Astrocyte of the cerebellum (primary cell): Measurements from ENCODE around the gene S100A4.

Experiments used
- DNase-seq: peaks from one replicate; pipeline ENCODE4 v3.0.0-alpha.2; 2011; ENCODE audit warnings: low read depth
- H3K4me3 ChIP-seq: 2 replicates; pipeline ENCODE4 v1.5.1; 2011; ENCODE audit warnings: mild to moderate bottlenecking, low read depth, low read length, moderate library complexity
- in situ Hi-C: cut with HindIII; loops from 2 replicates; pipeline ENCODE4 v1.10.0; 2017; ENCODE audit warnings: low sequenced_read_pairs
- TF ChIP-seq, protein P1 (sequence below): IDR thresholded peaks from 2 replicates; pipeline ENCODE4 v1.5.1; 2012; ENCODE audit warnings: low read length, low read depth, moderate library complexity, mild to moderate bottlenecking; ENCODE audit errors: missing control alignments

Gene S100A4

DNA sequence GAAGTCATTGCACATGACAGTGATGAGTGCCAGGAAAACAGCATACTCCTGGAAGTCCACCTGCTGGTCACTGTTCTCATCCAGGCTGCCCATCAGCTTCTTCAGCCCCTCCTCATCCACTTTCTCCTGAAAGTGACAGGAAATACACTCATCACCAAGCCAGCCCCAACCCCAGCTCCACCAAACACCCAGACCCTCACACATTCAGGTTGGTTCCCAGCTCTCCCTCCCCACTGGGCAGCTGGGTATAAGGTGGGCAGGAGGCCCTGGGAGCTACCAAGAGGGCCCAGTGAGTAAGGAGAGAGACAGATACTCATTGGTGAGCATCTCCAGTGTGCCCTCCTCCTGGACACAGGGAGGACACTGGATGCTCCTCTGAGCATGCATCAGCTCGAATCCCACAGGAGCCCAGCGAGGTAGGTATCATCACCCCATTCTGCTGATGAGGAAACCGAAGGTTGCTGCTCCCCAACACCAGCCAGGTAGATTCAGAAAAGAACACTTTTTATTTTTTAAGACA, 15.9 kb upstream of the S100A4 start:
- in situ Hi-C loops, result no loop called here
- no peak overlapping the region for H3K4me3 ChIP-seq
- no peak for DNase-seq

DNA sequence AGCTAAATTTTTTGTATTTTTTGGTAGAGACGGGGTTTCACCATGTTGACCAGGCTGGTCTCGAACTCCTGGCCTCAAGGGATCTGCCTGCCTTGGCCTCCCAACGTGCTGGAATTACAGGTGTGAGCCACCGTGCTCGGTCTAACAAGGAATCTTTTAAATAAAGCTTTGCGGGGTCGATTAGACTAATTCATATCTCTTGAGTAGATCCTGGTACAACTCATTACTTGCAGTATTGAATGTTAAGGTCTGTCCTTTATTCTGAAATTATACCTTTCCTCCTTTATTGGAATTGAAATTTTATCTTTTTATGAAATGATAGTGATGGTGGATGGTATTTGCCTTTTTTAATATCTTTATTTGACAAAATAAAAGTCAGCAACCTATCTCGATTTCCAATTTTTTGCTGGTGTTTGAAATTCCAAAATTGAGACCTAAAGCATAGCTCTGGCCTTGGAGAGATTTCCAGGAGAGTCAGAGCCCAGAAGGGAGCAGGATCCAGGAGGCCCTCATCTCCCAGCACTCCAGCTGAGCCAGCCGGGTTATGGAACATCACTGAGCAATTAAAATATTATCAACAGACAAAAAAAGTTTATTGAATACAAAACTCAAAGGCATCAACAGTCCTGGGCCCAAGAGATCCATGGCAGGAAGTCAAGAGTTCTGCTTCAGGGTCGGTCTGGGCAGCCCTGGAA, 15.3 kb upstream of the S100A4 start:
- H3K4me3 ChIP-seq, result no peak overlapping the region
- in situ Hi-C loops, result no loop called here
- no peak for DNase-seq
- TF ChIP-seq, protein P1, sequence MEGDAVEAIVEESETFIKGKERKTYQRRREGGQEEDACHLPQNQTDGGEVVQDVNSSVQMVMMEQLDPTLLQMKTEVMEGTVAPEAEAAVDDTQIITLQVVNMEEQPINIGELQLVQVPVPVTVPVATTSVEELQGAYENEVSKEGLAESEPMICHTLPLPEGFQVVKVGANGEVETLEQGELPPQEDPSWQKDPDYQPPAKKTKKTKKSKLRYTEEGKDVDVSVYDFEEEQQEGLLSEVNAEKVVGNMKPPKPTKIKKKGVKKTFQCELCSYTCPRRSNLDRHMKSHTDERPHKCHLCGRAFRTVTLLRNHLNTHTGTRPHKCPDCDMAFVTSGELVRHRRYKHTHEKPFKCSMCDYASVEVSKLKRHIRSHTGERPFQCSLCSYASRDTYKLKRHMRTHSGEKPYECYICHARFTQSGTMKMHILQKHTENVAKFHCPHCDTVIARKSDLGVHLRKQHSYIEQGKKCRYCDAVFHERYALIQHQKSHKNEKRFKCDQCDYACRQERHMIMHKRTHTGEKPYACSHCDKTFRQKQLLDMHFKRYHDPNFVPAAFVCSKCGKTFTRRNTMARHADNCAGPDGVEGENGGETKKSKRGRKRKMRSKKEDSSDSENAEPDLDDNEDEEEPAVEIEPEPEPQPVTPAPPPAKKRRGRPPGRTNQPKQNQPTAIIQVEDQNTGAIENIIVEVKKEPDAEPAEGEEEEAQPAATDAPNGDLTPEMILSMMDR, result no peak

More for the DNA sequence above, 15.9 kb upstream of the S100A4 start:
- TF ChIP-seq, protein P1, result no peak

DNA sequence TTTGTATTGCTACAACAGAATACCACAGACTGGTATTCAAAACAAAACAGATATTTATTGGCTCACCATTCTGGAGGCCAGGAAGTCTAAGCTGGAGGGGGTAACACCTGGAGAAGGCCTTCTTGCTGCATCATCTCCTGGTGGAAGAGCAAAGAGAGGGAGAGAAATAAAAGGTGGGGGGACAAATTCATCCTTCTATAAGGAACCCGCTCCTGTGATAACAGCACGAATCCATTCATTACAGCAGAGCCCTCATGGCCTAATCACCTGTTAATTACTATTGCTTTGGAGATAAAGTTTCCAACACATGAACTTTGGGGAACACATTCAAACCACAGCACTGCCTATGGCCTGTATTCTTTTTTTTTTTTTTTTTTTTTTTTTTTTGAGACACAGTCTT, 14.6 kb upstream of the S100A4 start:
- in situ Hi-C loops, result no loop called here
- TF ChIP-seq, protein P1, result no peak
- no peak for DNase-seq
- H3K4me3 ChIP-seq, result no peak overlapping the region

DNA sequence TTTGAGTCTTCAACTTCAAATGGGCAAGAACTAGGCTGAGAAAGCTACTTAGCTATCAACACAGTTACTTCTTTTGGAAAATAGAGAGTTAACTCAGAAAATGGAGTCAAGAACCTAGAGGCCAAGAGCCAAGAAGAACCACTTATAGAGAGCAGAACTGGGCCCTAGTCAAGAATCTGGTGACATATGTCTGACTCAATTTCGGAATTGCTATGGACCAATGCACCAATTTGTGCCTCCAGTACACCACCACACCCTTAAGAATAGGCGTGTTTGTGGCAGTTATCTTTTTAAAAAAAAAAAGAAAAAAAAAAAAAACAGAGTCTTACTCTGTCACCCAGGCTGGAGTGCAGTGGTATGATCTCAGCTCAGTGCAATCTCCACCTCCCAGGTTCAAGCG, 12.3 kb upstream of the S100A4 start:
- in situ Hi-C loops, result no loop called here
- no peak overlapping the region for H3K4me3 ChIP-seq
- TF ChIP-seq, protein P1, result no peak
- no peak for DNase-seq

DNA sequence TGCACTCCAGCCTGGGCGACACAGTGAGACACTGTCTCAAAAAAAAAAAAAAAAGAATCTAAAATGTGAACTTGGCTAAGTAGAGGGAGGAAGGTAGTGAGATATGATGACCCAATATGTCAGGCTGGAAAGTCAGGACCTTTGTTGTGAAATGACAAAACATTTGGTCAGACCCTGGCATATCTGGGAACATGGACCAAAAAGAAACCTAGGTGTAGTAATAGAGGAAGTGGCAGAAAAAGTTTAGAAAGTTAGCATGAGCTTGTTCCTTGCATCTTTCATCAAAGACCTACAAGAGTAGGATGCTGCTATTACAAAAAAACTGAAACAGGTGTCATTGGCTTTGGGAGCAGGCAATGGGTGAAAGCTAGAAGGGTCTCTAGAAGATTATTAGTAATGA, 10.7 kb upstream of the S100A4 start:
- H3K4me3 ChIP-seq, result no peak overlapping the region
- in situ Hi-C loops, result no loop called here
- DNase-seq, result no peak
- TF ChIP-seq, protein P1, result no peak

DNA sequence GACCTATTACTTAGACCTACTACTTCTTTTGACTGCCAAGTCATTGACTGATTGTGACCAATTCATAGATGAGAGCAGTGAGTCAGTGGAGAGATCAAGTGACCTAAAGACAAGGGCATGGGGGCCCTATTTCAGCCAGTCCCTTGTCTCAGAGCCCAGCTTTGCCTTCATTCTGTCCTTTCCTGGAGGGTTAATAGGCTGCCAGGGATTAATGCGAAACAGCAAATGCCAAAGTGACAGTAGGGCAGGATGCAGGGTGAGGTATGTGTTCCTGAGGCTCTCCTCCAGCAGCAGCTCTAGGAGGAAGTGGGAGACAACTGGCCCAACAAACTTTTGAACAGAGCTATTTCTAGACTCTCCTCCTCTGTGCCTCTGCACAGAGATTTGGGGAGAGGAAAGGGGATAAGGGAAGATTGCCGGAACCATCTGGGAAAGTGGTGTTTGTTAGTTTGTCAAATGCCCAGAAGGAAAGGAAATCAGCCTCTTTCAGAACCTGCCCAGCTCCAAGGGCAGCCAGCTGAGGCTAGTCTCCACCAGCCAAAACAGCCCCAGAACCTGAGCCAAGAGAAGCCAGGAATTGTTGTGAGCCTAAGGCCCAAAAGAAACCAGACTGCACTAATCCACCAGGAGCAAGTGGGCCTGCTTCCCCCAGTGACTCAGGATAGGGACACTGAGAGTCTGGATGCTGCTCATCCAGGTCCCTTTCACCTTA, 8.4 kb upstream of the S100A4 start:
- in situ Hi-C loops, result no loop called here
- no peak overlapping the region for H3K4me3 ChIP-seq
- TF ChIP-seq, protein P1, result no peak
- no peak for DNase-seq
